HK-2 (cell line): Measurements from ENCODE around the gene FSTL4.

Source experiments
- DNase-seq: peaks from one replicate; pipeline ENCODE4 v3.0.0-alpha.2; 2018; ENCODE audit not compliant: unreplicated experiment

Gene FSTL4

GRCh38 chr5:133341296-133341695, 271.0 kb downstream of the FSTL4 start:
- DNase-seq = no peak

GRCh38 chr5:133340822-133341221, 271.5 kb downstream of the FSTL4 start:
- DNase-seq = no peak

DNA sequence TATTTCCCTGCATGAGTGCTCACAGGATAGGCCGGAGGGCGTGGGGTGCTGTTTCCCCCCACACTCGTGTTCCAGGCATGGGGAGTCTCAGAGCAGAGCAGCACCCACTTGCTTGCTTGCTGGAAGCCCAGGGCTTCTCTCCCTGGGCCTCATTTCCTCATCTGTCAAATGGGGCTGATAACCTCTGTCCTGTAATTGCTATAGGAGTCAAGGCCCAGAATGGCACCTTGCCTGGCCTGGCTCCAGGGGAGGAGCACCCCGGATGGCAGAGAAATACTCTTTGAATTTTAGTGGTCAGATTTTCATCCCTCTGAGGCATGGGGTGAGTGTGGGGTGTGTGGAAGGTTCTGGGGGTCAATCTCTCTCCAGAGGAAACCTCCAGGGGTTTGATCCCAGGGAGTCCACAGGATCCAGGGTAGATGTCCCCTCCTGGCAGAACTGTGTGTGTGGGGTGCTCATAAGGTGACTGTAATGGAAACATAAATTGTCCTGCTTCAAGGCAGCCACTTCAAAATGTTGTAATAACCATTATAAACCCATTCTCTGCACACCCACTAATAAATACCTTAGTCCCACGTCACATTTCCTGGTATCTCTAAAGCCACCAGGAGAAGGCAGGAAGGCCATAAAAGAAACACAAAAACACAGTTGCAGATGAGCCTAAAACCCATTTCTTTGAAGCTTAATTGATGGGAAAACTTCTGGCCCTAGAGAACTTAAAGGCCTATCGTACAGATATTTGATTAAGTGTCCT, 272.2 kb downstream of the FSTL4 start:
- DNase-seq = no peak

- DNase-seq = no peak
Measured at GRCh38 chr5:133338504-133339355, 273.6 kb downstream of the FSTL4 start.

GRCh38 chr5:133337795-133338445, 274.4 kb downstream of the FSTL4 start:
- DNase-seq = no peak

GRCh38 chr5:133336969-133337410, 275.4 kb downstream of the FSTL4 start:
- DNase-seq = no peak

DNA sequence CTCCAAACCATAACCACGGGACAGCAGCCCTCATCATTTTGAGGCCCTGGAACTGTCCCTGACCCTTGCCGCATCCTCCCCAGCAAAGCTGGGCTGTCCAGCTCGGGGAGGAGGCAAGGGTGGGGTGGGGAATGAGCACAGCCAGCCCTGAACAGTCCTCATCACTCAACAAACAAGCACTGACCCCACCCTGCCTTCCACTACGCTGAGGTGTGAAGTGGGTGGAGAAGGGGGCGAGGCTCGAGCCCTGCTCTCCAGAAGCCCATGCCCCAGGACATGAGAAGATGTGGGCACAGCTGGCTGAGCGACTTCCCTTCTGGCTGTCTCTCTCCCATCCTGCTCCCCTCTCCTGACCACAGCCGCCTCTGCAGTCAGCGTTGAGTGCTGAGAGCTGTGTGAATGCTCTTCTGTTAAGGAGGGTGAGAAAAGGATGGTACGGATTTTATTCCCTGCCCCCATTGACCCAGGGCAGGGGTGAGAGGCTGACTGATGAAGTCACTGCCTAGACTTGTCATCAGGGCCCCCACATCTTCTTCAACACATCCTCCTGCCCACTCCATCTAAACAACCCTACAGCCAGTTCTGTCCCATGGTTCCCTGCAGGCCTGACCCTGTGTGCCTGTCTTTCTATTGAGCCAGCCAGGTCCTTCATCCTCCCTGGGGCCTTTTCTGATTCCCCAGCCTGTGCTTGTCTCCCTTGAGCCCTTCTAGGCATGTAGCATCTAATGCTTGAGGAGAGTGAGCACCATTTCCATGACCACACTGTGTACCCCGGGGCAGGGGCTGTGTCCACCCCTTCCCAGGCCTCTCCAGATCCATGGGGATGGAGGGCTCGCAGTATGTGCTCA, 276.0 kb downstream of the FSTL4 start:
- no peak for DNase-seq

DNA sequence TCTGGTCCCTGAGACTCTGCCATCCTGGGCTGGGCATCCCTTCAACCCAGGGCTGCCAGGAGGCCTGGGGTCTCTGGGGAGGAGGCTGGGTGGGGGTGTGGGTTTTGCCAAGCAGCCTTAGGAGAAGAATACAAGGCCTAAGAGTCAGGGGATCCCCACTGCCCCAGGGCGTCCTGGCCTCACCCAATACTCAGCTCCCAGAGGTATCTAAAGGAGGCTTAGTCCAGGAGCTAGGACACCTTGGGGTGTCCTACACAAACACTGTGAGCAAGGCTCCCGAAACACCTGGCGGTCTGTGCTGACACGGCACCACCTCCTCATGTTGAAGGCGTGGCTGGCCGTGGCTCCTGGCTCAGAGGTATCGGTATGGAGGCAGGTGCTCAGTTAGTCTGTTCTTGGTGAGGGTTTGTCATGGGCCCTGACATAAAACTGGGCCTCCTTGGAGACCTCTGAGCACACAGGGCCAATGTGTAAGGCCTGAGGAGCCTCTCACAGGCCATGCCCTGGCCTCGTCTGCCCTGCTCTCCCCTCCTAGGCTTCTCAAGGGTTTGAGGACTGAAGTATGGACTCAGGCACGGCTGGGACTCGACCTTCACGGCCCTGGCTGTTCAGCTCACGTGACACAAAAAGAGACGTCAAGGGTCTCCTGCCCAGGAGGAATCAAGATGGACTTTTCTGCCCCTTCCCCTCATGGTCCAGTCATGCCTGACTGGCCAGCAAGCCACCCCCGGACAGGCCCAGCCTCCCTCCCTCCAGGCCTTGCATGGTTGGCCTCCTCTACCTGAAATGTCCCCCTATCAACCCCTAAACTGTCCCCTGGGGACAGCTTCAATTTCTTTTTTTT, 277.3 kb downstream of the FSTL4 start:
- no peak for DNase-seq

DNA sequence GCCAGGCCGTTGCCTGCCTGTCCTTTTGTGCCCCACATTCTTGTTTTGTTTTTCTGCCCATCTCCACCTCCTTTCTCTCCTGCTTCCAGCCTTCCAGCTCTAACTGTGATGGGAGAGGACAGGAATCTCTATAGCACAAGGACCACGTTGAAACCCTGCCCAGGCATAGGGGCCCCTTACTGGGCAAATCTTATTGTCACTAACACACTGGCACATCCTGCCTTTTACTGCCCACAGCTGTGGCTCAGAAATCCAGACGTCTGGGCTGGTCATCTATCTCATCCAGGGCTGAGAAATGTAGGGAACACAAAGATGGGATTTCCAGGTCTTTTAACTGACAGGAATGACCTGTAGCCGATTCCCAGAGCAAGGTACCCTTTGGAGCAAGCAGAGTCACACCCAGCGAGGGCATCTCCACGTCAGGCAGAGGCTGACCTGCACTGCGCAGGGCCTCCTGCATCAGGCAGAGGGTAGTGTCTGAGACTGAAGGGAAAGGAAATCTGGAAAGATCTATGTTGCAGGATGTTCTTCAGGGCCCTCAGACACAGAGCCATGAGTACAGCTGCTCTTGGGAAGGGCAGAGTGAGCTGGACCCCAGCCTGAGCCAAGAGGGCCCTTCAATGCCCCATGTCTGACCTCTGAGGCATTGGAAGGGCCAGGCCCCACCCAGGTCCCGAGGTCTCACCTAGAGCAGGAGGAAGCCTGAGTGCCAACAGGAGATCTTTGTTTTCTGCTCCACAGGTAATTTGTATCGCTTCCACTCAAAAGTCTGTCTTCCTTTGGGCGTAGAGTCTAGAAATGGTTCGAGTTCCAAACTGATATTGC, 278.8 kb downstream of the FSTL4 start:
- no peak for DNase-seq

DNA sequence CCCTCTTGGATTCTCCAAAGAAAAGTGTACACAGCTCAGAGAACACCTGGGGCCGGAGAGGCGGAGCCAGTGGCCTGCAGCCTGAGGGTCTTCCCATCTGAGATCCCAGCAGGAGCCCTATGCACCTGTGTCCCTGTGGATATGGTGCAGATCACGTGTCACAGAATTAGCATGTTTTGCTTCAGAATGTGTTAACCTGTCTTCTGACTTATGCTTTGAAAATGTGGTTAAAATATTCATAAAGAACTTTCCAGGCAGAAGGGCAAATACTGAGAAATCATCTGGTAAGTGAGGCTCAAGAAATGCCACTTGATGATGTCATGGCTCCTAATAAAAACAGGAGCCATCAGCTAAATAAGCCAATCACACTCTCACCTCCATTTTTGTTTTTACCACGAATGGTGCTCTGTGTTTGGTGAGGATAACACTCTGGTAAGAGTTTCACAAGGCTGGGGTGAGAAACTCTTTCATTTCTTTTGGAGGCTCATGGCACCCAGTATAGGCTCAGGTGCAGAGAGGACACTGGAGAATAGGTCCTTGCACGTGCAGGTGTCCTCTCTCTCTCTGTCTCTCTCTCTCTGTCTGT, 279.8 kb downstream of the FSTL4 start:
- no peak for DNase-seq

DNA sequence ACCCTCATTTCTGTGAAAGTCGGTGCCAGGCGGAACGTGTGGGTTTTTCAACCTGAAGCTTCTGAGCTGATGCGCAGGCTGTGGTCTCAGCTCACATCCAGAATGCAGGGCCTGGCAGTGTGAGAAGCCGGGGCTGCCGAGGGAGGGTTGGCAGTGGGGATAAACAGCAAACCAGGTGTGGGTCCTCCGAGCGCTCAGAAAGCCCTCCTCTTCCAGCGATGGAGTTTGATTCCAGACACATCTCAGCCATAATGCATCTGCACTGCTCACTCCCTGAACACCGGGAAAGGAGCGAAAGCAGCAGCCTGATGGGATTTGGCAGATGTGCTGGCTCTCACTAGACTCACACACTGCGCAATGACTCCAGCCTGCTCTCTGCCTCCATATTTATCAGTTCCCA, 280.4 kb downstream of the FSTL4 start:
- no peak for DNase-seq

DNA sequence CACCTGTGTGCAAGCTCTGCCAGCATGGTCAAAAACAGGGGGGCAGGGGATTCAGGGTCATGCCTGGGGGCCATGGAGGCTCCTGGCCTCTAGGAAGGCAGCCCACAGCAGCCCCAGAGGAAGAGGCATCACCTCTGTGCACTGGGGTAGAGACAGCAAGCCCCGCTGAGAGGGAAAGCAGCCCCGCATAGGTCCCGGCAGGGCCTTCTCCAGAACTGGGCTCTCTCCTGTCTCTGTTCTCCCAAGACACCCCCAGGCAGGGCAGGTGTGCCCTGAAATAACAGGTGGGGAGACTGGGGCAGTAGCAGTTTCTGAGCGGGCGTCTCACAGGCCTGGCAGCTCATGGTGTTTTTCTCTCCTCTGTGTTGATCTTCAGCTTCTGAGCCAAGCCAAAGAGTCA, 281.4 kb downstream of the FSTL4 start:
- no peak for DNase-seq

DNA sequence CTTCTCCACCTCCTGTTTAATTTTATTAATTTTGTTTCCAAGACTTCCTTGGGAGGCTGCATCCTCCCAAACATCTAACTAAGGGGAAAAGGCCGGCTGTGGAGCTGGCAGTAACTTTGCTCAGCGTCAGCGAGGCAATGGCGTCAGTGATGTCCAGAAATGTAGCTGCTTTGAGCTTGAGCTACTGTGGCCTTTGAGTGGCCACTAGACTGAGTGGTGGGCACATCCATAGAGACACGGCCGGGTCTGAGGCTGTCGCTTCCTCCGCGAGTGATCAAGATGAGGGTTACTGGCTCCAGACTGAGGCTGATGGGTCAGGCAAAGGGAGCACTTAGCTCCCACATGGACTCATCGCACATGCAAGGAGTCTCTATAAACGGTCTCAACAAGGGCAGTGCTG, 283.5 kb downstream of the FSTL4 start:
- no peak for DNase-seq

- DNase-seq = no peak
Measured at GRCh38 chr5:133327946-133328401, 284.4 kb downstream of the FSTL4 start.

DNA sequence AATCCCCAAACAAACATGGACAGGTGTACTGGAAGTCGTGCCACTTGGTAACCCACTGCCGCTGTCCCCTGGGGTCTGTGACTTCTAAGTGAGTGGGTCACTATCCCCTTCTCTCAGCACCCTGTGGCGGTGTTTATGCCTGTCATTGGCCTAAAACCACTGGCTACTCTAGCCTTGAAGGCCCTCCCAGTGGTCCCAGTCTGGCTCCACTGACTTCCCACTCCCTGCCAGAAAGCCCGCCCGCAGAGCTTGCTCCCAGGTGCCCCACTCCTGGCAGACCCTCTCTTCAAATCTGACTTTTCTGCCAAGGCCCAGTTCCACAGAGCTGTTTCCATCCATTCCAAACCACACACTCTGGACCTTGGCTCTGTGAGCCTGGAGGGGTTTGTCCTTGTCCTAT, 286.0 kb downstream of the FSTL4 start:
- DNase-seq = no peak

GRCh38 chr5:133325864-133326263, 286.5 kb downstream of the FSTL4 start:
- no peak for DNase-seq

DNA sequence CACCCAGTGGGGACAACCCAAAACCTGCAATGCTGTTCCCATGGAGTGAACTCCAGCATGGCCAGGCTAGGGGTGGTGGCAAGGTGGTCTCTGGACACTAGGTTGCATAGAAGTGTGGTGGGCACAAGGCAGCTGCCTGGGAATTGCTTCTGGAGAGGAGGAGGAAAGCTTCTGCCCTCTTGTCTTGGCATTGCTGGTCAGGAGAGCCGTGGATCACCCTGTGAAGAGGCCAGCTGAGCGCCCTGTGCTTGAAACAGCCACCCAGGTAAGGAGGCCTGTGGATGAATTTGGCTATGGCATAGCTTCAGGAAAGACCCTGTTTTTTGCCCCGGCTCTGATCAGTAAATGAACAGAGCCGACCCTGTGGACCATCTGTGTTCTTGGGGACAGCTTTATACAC, 287.4 kb downstream of the FSTL4 start:
- no peak for DNase-seq

DNA sequence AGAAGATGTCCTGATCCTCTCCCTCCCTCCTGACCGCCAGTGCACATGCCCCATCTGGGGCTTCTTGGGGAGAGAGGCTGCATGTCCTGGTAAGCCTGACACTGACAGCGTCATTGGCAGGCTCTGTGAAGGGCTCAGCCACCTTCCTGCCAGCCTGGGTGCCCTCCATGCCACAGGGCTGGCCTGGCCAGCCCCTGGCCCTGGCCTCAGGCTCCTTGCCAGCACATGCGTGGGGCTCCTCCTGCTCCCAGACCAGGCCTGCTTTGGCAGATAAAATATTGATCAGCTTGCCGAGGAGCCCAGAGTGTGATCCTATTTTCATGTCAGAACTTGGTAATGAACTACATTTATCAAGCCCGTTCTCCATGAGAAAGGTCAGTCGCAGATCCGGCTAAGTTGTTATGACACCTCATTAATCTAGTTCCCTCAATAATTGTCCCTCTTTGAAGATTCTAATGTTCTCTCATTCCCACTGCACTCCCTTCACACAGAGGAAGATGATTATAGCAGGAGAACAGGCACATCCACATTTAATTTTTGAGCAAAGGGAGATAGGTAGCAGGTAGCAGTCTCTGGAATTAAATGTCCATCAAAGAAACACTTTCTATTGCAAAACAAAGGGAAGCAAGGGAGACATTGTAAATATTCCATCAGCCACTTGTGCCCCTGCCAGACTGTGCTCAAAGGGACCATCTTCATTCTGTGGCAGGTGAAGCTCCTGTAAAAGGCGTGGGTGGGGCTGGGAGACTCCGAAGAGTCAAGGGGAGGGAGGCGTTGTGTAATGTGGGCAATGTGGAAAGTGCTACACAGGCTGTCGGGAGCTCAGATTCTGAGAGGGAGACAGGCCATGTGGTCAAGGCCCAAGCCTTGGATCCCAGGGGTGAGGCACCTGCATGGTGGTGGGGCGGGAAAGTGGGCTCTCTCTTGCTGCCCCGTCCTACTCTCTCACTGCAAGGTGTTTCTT, 288.6 kb downstream of the FSTL4 start:
- no peak for DNase-seq
